HL-60/S4 treated with phorbol 12-myristate 13-acetate at 8.2 ng/mL for 4 days and 3 days (cell line): ENCODE measurements around the gene TAOK1.
"Not testable (repeated sequence)": the region's sequence is repeated elsewhere in the genome, so short reads cannot be mapped to it uniquely, and the experiment has no call there.

Experiments used
- in situ Hi-C: fragments of 300-500 bp; cut with MboI; formaldehyde crosslinking; loops from 2 replicates; pipeline ENCODE4 v1.15.0; 2022; ENCODE audit warnings: low sequenced_read_pairs

The TAOK1 gene

GRCh38 chr17:29389982-29390850 lies at the start of gene TAOK1:
Gene TAOK1 (plus strand): TSS chr17:29390363. CDS start chr17:29451549, 61,186 bp downstream.
- in situ Hi-C loops = no loop called here

- in situ Hi-C loops = no loop called here
These were observed 48.4 kb upstream of the TAOK1 start for GRCh38 chr17:29341726-29342125.

GRCh38 chr17:29342158-29342765 lies 47.9 kb upstream of the TAOK1 start:
- in situ Hi-C loops = no loop called here

- in situ Hi-C loops = no loop called here
These were observed 45.8 kb upstream of the TAOK1 start for GRCh38 chr17:29344201-29344856.

GRCh38 chr17:29345066-29345465 lies 45.1 kb upstream of the TAOK1 start:
- in situ Hi-C loops = no loop called here

GRCh38 chr17:29345470-29345869 lies 44.7 kb upstream of the TAOK1 start:
- in situ Hi-C loops = not testable (repeated sequence)

GRCh38 chr17:29346462-29346861 lies 43.7 kb upstream of the TAOK1 start:
- in situ Hi-C loops = no loop called here

GRCh38 chr17:29347831-29348629 lies 42.1 kb upstream of the TAOK1 start:
- in situ Hi-C loops = no loop called here

GRCh38 chr17:29349409-29349808 lies 40.8 kb upstream of the TAOK1 start:
- in situ Hi-C loops = no loop called here

- in situ Hi-C loops = no loop called here
These were observed 38.0 kb upstream of the TAOK1 start for GRCh38 chr17:29352146-29352545.

- in situ Hi-C loops = no loop called here
These were observed 32.9 kb upstream of the TAOK1 start for GRCh38 chr17:29357232-29357631.

GRCh38 chr17:29357821-29358232 lies 32.3 kb upstream of the TAOK1 start:
- in situ Hi-C loops = no loop called here

- in situ Hi-C loops = no loop called here
These were observed 31.7 kb upstream of the TAOK1 start for GRCh38 chr17:29358416-29358815.

- in situ Hi-C loops = no loop called here
These were observed 30.4 kb upstream of the TAOK1 start for GRCh38 chr17:29359777-29360176.

GRCh38 chr17:29363716-29364115 lies 26.4 kb upstream of the TAOK1 start:
- in situ Hi-C loops = no loop called here

GRCh38 chr17:29364691-29365090 lies 25.5 kb upstream of the TAOK1 start:
- in situ Hi-C loops = no loop called here

GRCh38 chr17:29368161-29368560 lies 22.0 kb upstream of the TAOK1 start:
- in situ Hi-C loops = no loop called here

GRCh38 chr17:29368926-29369325 lies 21.2 kb upstream of the TAOK1 start:
- in situ Hi-C loops = no loop called here

- in situ Hi-C loops = no loop called here
These were observed 20.1 kb upstream of the TAOK1 start for GRCh38 chr17:29369831-29370735.

- in situ Hi-C loops = no loop called here
These were observed 13.4 kb upstream of the TAOK1 start for GRCh38 chr17:29376667-29377270.
